Loucy (cell line): ENCODE data around the gene ERF.

Source experiments
- CTCF ChIP-seq: fragments of 200-600 bp; sonication (generic); conservative IDR thresholded peaks from 2 replicates; pipeline ENCODE4 v1.5.1; 2014; ENCODE audit warnings: mild to moderate bottlenecking, antibody characterized with exemption, low read length
- EZH2phosphoT487 ChIP-seq: fragments of 200-600 bp; IDR thresholded peaks from 2 replicates; pipeline ENCODE4 v1.6.1; 2018; ENCODE audit warnings: antibody characterized with exemption, mild to moderate bottlenecking, moderate library complexity, borderline replicate concordance

GRCh38 chr19:42277821-42278451 lies 23.0 kb upstream of the ERF start:
- TF ChIP-seq CTCF (no peak), EZH2phosphoT487 (no peak)
